B cell (primary cell): ENCODE results near the gene ERCC4. TPM values are rescaled to one million over a fixed set of nuclear protein-coding genes. Genes with fewer than 3 reads are reported as not detected.

Experiments used
- ATAC-seq: fragments of 200-7000 bp; cut with Tn5 transposase; one replicate; pipeline ENCODE4 v1.10.0; 2021; ENCODE audit warnings: low read depth, mild to moderate bottlenecking, moderate number of reproducible peaks, moderate library complexity
- CTCF ChIA-PET: fragments of 350-600 bp; sonication (Branson Sonifier 250); formaldehyde crosslinking; loops from one replicate; lab custom pipeline; 2021; ENCODE audit warnings: antibody characterized with exemption, inconsistent platforms; lab: Charles Lee
- POLR2A ChIA-PET: fragments of 350-600 bp; sonication (Branson Sonifier 250); formaldehyde crosslinking; loops from one replicate; lab custom pipeline; 2021; ENCODE audit warnings: antibody characterized with exemption; lab: Charles Lee
- DNase-seq: peaks from one replicate; pipeline ENCODE4 v3.0.0; 2013
- H2AFZ ChIP-seq: 2 replicates; pipeline ENCODE4 v1.6.1; 2012; ENCODE audit warnings: mild to moderate bottlenecking, low read depth, low read length; ENCODE audit not compliant: insufficient read depth, poor library complexity, severe bottlenecking
- H3K27ac ChIP-seq, 2 donors: 1 replicate in 1 of 2; 2 replicates in 1 of 2; pipeline ENCODE4 v1.5.1; 2012 to 2013; ENCODE audit warnings: low read length in 2 of 2, mild to moderate bottlenecking in 2 of 2, moderate library complexity in 1 of 2
- H3K27me3 ChIP-seq, 4 experiments: fragments of 200-600 bp in 1 of 4; sonication (generic) in 1 of 4; replicated peaks in 1 of 4; 1 replicate in 2 of 4; 2 replicates in 2 of 4; pipeline versions ENCODE4 v1.6.1 to v1.7.0; 2013 to 2016; ENCODE audit warnings: low read length in 3 of 4, mild to moderate bottlenecking in 2 of 4, mixed read lengths in 1 of 4, moderate library complexity in 1 of 4; ENCODE audit not compliant: insufficient read depth in 4 of 4, control insufficient read depth in 3 of 4; ENCODE audit errors: control extremely low read depth in 1 of 4
- H3K36me3 ChIP-seq, 2 experiments: replicated peaks in 1 of 2; 1 replicate in 1 of 2; 2 replicates in 1 of 2; pipeline versions ENCODE4 v1.6.1 to v1.7.1; 2013; ENCODE audit warnings: low read length in 1 of 2; ENCODE audit not compliant: insufficient read depth in 2 of 2, control insufficient read depth in 1 of 2; ENCODE audit errors: control extremely low read depth in 1 of 2, extremely low read depth in 1 of 2
- H3K4me1 ChIP-seq, 2 donors: fragments of 200-600 bp in 1 of 2; sonication (generic) in 1 of 2; 1 replicate in 1 of 2; 2 replicates in 1 of 2; pipeline versions ENCODE4 v1.5.1 to v1.6.1; 2013 to 2017; ENCODE audit warnings: low read length in 2 of 2; ENCODE audit not compliant: control insufficient read depth in 2 of 2, insufficient read depth in 2 of 2
- H3K4me2 ChIP-seq: replicated peaks from 2 replicates; pipeline ENCODE3; 2012; ENCODE audit warnings: mild to moderate bottlenecking, low read depth, low read length; ENCODE audit not compliant: poor library complexity, severe bottlenecking
- H3K4me3 ChIP-seq, 5 experiments: fragments of 200-600 bp in 1 of 5; sonication (generic) in 1 of 5; 1 replicate in 3 of 5; 2 replicates in 2 of 5; pipeline versions ENCODE4 v1.5.1 to v1.7.0; 2011 to 2016; ENCODE audit warnings: low read length in 4 of 5, mild to moderate bottlenecking in 4 of 5, low read depth in 2 of 5, control low read depth in 1 of 5, moderate library complexity in 1 of 5; ENCODE audit not compliant: insufficient read depth in 1 of 5; ENCODE audit errors: control extremely low read depth in 1 of 5, extremely low read depth in 1 of 5
- H3K79me2 ChIP-seq: fragments of 200-600 bp; sonication (generic); one replicate; pipeline ENCODE4 v1.6.0; 2016; ENCODE audit warnings: low read length; ENCODE audit not compliant: control insufficient read depth, insufficient read depth
- H3K9ac ChIP-seq: fragments of 200-600 bp; sonication (generic); 2 replicates; pipeline ENCODE4 v1.6.1; 2017; ENCODE audit warnings: mild to moderate bottlenecking, low read length, moderate library complexity
- H3K9me3 ChIP-seq, 3 donors: one replicate each; pipeline versions ENCODE4 v1.6.1 to v1.7.1; 2013; ENCODE audit warnings: low read length in 2 of 3; ENCODE audit not compliant: control insufficient read depth in 2 of 3, insufficient read depth in 1 of 3; ENCODE audit errors: control extremely low read depth in 1 of 3
- H4K20me1 ChIP-seq: 2 replicates; pipeline ENCODE4 v1.6.0; 2012; ENCODE audit warnings: mild to moderate bottlenecking, low read length; ENCODE audit not compliant: insufficient read depth, control insufficient read depth, poor library complexity, severe bottlenecking
- H3K27ac Mint-ChIP-seq: one replicate; pipeline ENCODE4 v1.8.0; 2021; ENCODE audit warnings: mixed read lengths
- H3K27me3 Mint-ChIP-seq: one replicate; pipeline ENCODE4 v1.8.0; 2021; ENCODE audit warnings: mixed read lengths
- H3K4me1 Mint-ChIP-seq: one replicate; pipeline ENCODE4 v1.8.0; 2021; ENCODE audit warnings: mixed read lengths
- H3K4me3 Mint-ChIP-seq: one replicate; pipeline ENCODE4 v1.8.0; 2021; ENCODE audit warnings: mixed read lengths
- H3K9me3 Mint-ChIP-seq: one replicate; pipeline ENCODE4 v1.8.0; 2022; ENCODE audit warnings: mixed read lengths; ENCODE audit not compliant: insufficient read depth
- CTCF ChIP-seq: fragments of 200-600 bp; IDR thresholded peaks from one replicate; pipeline ENCODE4 v1.8.0; 2022; ENCODE audit warnings: antibody characterized with exemption, mild to moderate bottlenecking
- EZH2 ChIP-seq: IDR thresholded peaks from 2 replicates; pipeline ENCODE4 v1.6.1; 2012; ENCODE audit warnings: borderline replicate concordance, low read depth, mild to moderate bottlenecking, moderate library complexity, low read length; ENCODE audit not compliant: insufficient read depth, poor library complexity, severe bottlenecking
- WGBS: methylation state at CpG from one replicate; pipeline ENCODE4 v1.1.5; 2013; ENCODE audit warnings: missing lambda C conversion rate; ENCODE audit not compliant: insufficient coverage; 5-methylcytosine and 5-hydroxymethylcytosine counted together
- intact Hi-C: fragments of 100-400 bp; cut with micrococcal nuclease; formaldehyde crosslinking; loops from one replicate; pipeline ENCODE4 v1.10.0; 2022
- polyA plus RNA-seq: library from polyadenylated mRNA; depleted of rRNA; stranded (reverse); fragments of >200 nt; gene quantifications from 2 replicates; pipeline ENCODE4 v1.2.3, GENCODE V29; 2012
- total RNA-seq, 2 donors: library from RNA; stranded (reverse); fragments of 120-200 nt in 1 of 2; gene quantifications; 1 replicate in 1 of 2; 2 replicates in 1 of 2; pipeline versions ENCODE4 v1.2.3 to v1.2.4, GENCODE V29; 2013 to 2022

The ERCC4 gene
- total and polyA plus RNA-seq, 2 donors (not counting 1 experiment from before 2014, with no cell fraction given): 1.0 to 11.9 TPM

- no peak for TF ChIP-seq EZH2
- no peak for TF ChIP-seq CTCF
- Histone ChIP-seq H3K4me1 (no peaks in the 10 kb centered on the region), H3K4me2 (no peak overlapping the region), H4K20me1 (no peaks in the 10 kb centered on the region), H3K27ac (no peak overlapping the region), H3K9me3 (no peaks in the 10 kb centered on the region), H3K4me3 (no peak overlapping the region), H3K9ac (no peak overlapping the region), H2AFZ (no peak overlapping the region), H3K79me2 (no peaks in the 10 kb centered on the region), H3K27me3 (peaks cover 0 to 3% (median 0%) of the 10 kb centered on the region in 4 experiments), H3K36me3 (no peaks in the 10 kb centered on the region)
- Mint-ChIP-seq H3K4me1 (no peaks in the 10 kb centered on the region), H3K27me3 (peaks cover 7% of the 10 kb centered on the region), H3K9me3 (peaks cover 3% of the 10 kb centered on the region), H3K4me3 (no peak overlapping the region), H3K27ac (no peak overlapping the region)
- CTCF ChIA-PET: interaction anchor here (2.5 kb wide), 1 partner anchor 54 kb away, joined by 8 read pairs; the partner anchor contains the start of gene ERCC4
- POLR2A ChIA-PET: no interaction called here
- intact Hi-C loops: no loop called here
- DNase-seq: no peak
- 98% methylated on average over 8 of the region's 9 CpGs for WGBS
- no peak for ATAC-seq
Observed at GRCh38 chr16:13973321-13974023, 53.5 kb downstream of the ERCC4 start.

GRCh38 chr16:13977177-13977576 lies 57.2 kb downstream of the ERCC4 start:
- H3K4me3 Mint-ChIP-seq: no peak overlapping the region
- CTCF ChIA-PET: interaction anchor here (0.8 kb wide), 1 partner anchor 8 kb away, joined by 3 read pairs; no protein-coding TSS in a partner anchor

More at GRCh38 chr16:13977177-13977576, 57.2 kb downstream of the ERCC4 start:
- Histone ChIP-seq H4K20me1 (no peaks in the 10 kb centered on the region), H2AFZ (no peak overlapping the region), H3K27me3 (peaks cover 0 to 3% (median 0%) of the 10 kb centered on the region in 4 experiments), H3K9me3 (peaks cover 0 to 4% (median 0%) of the 10 kb centered on the region in 3 donors), H3K9ac (no peak overlapping the region), H3K4me3 (no peak overlapping the region), H3K79me2 (no peaks in the 10 kb centered on the region), H3K4me1 (no peaks in the 10 kb centered on the region), H3K27ac (no peak overlapping the region), H3K36me3 (no peaks in the 10 kb centered on the region), H3K4me2 (no peak overlapping the region)
- whole genome bisulfite sequencing: 100% methylated on average over 2 of the region's 6 CpGs
- Mint-ChIP-seq H3K27ac (no peak overlapping the region), H3K9me3 (peaks cover 3% of the 10 kb centered on the region), H3K27me3 (peaks cover 3% of the 10 kb centered on the region), H3K4me1 (no peaks in the 10 kb centered on the region)
- intact Hi-C loops: no loop called here
- no peak for ATAC-seq
- TF ChIP-seq EZH2 (no peak), CTCF (no peak)
- no peak for DNase-seq
- POLR2A ChIA-PET: no interaction called here
